GM12875 (cell line): ENCODE measurements around the gene C17orf107.
"Not testable (repeated sequence)": the region's sequence is repeated elsewhere in the genome, so short reads cannot be mapped to it uniquely, and the experiment has no call there.

Experiments
- H3K4me3 ChIP-seq: one replicate; pipeline ENCODE4 v1.5.1; 2011; ENCODE audit warnings: low read depth, low read length, control low read depth
- CTCF ChIP-seq: IDR thresholded peaks from 2 replicates; pipeline ENCODE4 v1.5.1; 2011; ENCODE audit warnings: low read depth, mild to moderate bottlenecking, control low read depth, inconsistent platforms, low read length, moderate library complexity, borderline replicate concordance; ENCODE audit not compliant: insufficient read depth

The C17orf107 gene

GRCh38 chr17:4913994-4914393 lies 14.7 kb downstream of the C17orf107 start:
- H3K4me3 ChIP-seq: no peak overlapping the region
- no peak for TF ChIP-seq CTCF

- H3K4me3 ChIP-seq: not testable (repeated sequence)
Observed at GRCh38 chr17:4914551-4914950, 15.2 kb downstream of the C17orf107 start.

- H3K4me3 ChIP-seq: no peak overlapping the region
- no peak for TF ChIP-seq CTCF
Observed at GRCh38 chr17:4919511-4920047, 20.2 kb downstream of the C17orf107 start.

GRCh38 chr17:4920351-4921048 lies 21.2 kb downstream of the C17orf107 start:
- no peak overlapping the region for H3K4me3 ChIP-seq
- no peak for TF ChIP-seq CTCF

- no peak for TF ChIP-seq CTCF
- no peak overlapping the region for H3K4me3 ChIP-seq
Observed at GRCh38 chr17:4921320-4921719, 22.0 kb downstream of the C17orf107 start.

GRCh38 chr17:4926577-4927335 lies 27.4 kb downstream of the C17orf107 start:
- not testable (repeated sequence) for H3K4me3 ChIP-seq

- TF ChIP-seq CTCF: no peak
- no peak overlapping the region for H3K4me3 ChIP-seq
Observed at GRCh38 chr17:4928881-4929280, 29.5 kb downstream of the C17orf107 start.

GRCh38 chr17:4931963-4932362 lies 32.6 kb downstream of the C17orf107 start, which contains the start of gene GP1BA:
Gene GP1BA (plus strand): TSS chr17:4932277. CDS start chr17:4932605, 328 bp downstream.
- no peak for TF ChIP-seq CTCF

More at GRCh38 chr17:4931963-4932362, 32.6 kb downstream of the C17orf107 start, which contains the start of gene GP1BA:
- no peak within 1 kb of the TSS for H3K4me3 ChIP-seq
